H1 (cell line): ENCODE data around the gene CACFD1. TPM values are rescaled to one million over a fixed set of nuclear protein-coding genes. Genes with fewer than 3 reads are reported as not detected.

Experiments used
- CTCF ChIA-PET: fragments of 300-600 bp; sonication (Branson Sonifier 250); formaldehyde crosslinking; loops from one replicate; lab custom pipeline; 2021; ENCODE audit not compliant: partially characterized antibody; lab: Charles Lee
- POLR2A ChIA-PET: fragments of 300-600 bp; sonication (Branson Sonifier 250); formaldehyde crosslinking; loops from one replicate; lab custom pipeline; 2021; ENCODE audit warnings: inconsistent platforms; ENCODE audit not compliant: partially characterized antibody; lab: Charles Lee
- DNase-seq, 2 experiments: peaks; one replicate each; pipeline versions ENCODE4 v3.0.0 to v3.0.0-alpha.2; 2010 to 2022; ENCODE audit warnings: low spot score in 2 of 2, low read depth in 1 of 2, mixed read lengths in 1 of 2
- FAIRE-seq: peaks from 2 replicates; lab custom pipeline; 2011; peaks lifted over from hg19 to GRCh38; lab: Jason Lieb, UNC
- H2AFZ ChIP-seq: 2 replicates; pipeline ENCODE4 v1.8.1; 2012; ENCODE audit warnings: low read length, inconsistent platforms
- H2AK5ac ChIP-seq: 2 replicates; pipeline ENCODE4 v1.6.1; 2013; ENCODE audit warnings: low read depth, low read length
- H2BK120ac ChIP-seq: replicated peaks from 2 replicates; pipeline ENCODE3; 2013; ENCODE audit warnings: low read depth, low read length, inconsistent platforms
- H2BK12ac ChIP-seq: 2 replicates; pipeline ENCODE4 v1.6.1; 2013; ENCODE audit warnings: low read depth, low read length
- H2BK15ac ChIP-seq: 2 replicates; pipeline ENCODE4 v1.6.1; 2013; ENCODE audit warnings: low read length
- H2BK20ac ChIP-seq: 2 replicates; pipeline ENCODE4 v1.6.1; 2013; ENCODE audit warnings: low read length
- H2BK5ac ChIP-seq: 2 replicates; pipeline ENCODE4 v1.6.1; 2013; ENCODE audit warnings: low read depth, low read length
- H3K14ac ChIP-seq: 2 replicates; pipeline ENCODE4 v1.6.1; 2013; ENCODE audit warnings: inconsistent platforms; ENCODE audit not compliant: insufficient read length
- H3K18ac ChIP-seq: 2 replicates; pipeline ENCODE4 v1.6.1; 2013; ENCODE audit warnings: low read length; ENCODE audit errors: extremely low read depth
- H3K23ac ChIP-seq: 2 replicates; pipeline ENCODE4 v1.6.1; 2013; ENCODE audit warnings: inconsistent platforms; ENCODE audit not compliant: insufficient read length
- H3K23me2 ChIP-seq: 2 replicates; pipeline ENCODE4 v1.6.1; 2013; ENCODE audit warnings: low read depth, low read length
- H3K27ac ChIP-seq: 2 replicates; pipeline ENCODE4 v1.6.1; 2011; ENCODE audit warnings: low read depth, low read length, inconsistent platforms
- H3K27me3 ChIP-seq, 4 experiments: replicated peaks in 1 of 4; 1 replicate in 1 of 4; 2 replicates in 3 of 4; pipeline versions ENCODE4 v1.6.1 to v1.8.1; 2011 to 2013; ENCODE audit warnings: low read length in 3 of 4, mild to moderate bottlenecking in 3 of 4, inconsistent platforms in 2 of 4, mixed read lengths in 2 of 4, moderate library complexity in 1 of 4; ENCODE audit not compliant: control insufficient read depth in 3 of 4, insufficient read depth in 3 of 4; ENCODE audit errors: extremely low read depth in 1 of 4
- H3K36me3 ChIP-seq, 4 experiments: 2 replicates each; pipeline versions ENCODE4 v1.6.1 to v1.8.1; 2011 to 2013; ENCODE audit warnings: mild to moderate bottlenecking in 4 of 4, low read length in 3 of 4, moderate library complexity in 2 of 4, control low read depth in 1 of 4, inconsistent platforms in 1 of 4; ENCODE audit not compliant: insufficient read depth in 4 of 4, control insufficient read depth in 2 of 4
- H3K4ac ChIP-seq: replicated peaks from 2 replicates; pipeline ENCODE3; 2013; ENCODE audit warnings: low read length, low read depth, mixed read lengths, inconsistent platforms; ENCODE audit not compliant: insufficient read length
- H3K4me1 ChIP-seq, 4 experiments: replicated peaks in 1 of 4; 1 replicate in 1 of 4; 2 replicates in 3 of 4; pipeline versions ENCODE4 v1.6.1 to v1.8.1; 2011 to 2013; ENCODE audit warnings: low read length in 3 of 4, inconsistent platforms in 2 of 4, mixed read lengths in 1 of 4; ENCODE audit not compliant: insufficient read depth in 4 of 4, control insufficient read depth in 3 of 4
- H3K4me2 ChIP-seq, 2 experiments: 2 replicates each; pipeline versions ENCODE4 v1.6.1 to v1.8.1; 2011 to 2013; ENCODE audit warnings: low read depth in 2 of 2, low read length in 2 of 2, control low read depth in 1 of 2, inconsistent platforms in 1 of 2, mild to moderate bottlenecking in 1 of 2; ENCODE audit not compliant: insufficient read depth in 1 of 2
- H3K4me3 ChIP-seq, 4 experiments: fragments of 200-600, 300-600 bp in 1 of 4; sonication (generic), shearing (Covaris generic), sonication (Bioruptor Twin) in 1 of 4; 2 replicates each; pipeline versions ENCODE4 v1.5.1 to v1.8.1; 2011 to 2016; ENCODE audit warnings: low read length in 4 of 4, low read depth in 3 of 4, control low read depth in 2 of 4, inconsistent platforms in 2 of 4, mild to moderate bottlenecking in 2 of 4, mixed read lengths in 1 of 4, moderate library complexity in 1 of 4; ENCODE audit not compliant: insufficient read depth in 2 of 4; ENCODE audit errors: extremely low read depth in 1 of 4
- H3K56ac ChIP-seq: replicated peaks from 2 replicates; pipeline ENCODE3; 2013; ENCODE audit warnings: low read depth, mild to moderate bottlenecking, mixed read lengths, low read length, inconsistent platforms; ENCODE audit not compliant: insufficient read length
- H3K79me1 ChIP-seq: 2 replicates; pipeline ENCODE4 v1.6.1; 2013; ENCODE audit warnings: low read depth, low read length, control low read depth
- H3K79me2 ChIP-seq, 2 experiments: 2 replicates each; pipeline versions ENCODE4 v1.6.1 to v1.8.1; 2012 to 2013; ENCODE audit warnings: low read length in 2 of 2, mild to moderate bottlenecking in 2 of 2, inconsistent platforms in 1 of 2; ENCODE audit not compliant: insufficient read depth in 2 of 2, control insufficient read depth in 1 of 2
- H3K9ac ChIP-seq, 4 experiments: replicated peaks in 1 of 4; 1 replicate in 1 of 4; 2 replicates in 3 of 4; pipeline versions ENCODE4 v1.6.1 to v1.8.1; 2011 to 2013; ENCODE audit warnings: low read depth in 3 of 4, low read length in 3 of 4, control low read depth in 2 of 4, mild to moderate bottlenecking in 2 of 4, moderate library complexity in 2 of 4, inconsistent platforms in 1 of 4; ENCODE audit errors: extremely low read depth in 1 of 4
- H3K9me3 ChIP-seq, 2 experiments: 2 replicates each; pipeline versions ENCODE4 v1.6.1 to v1.8.1; 2012 to 2013; ENCODE audit warnings: mild to moderate bottlenecking in 2 of 2, moderate library complexity in 2 of 2, control low read depth in 1 of 2, inconsistent platforms in 1 of 2, low read depth in 1 of 2, low read length in 1 of 2, mixed read lengths in 1 of 2; ENCODE audit not compliant: insufficient read depth in 2 of 2
- H4K20me1 ChIP-seq, 2 experiments: replicated peaks in 1 of 2; 2 replicates each; pipeline versions ENCODE3 to v1.8.1; 2011 to 2013; ENCODE audit warnings: inconsistent platforms in 2 of 2, low read length in 2 of 2, mild to moderate bottlenecking in 1 of 2; ENCODE audit not compliant: insufficient read depth in 2 of 2, control insufficient read depth in 1 of 2
- H4K5ac ChIP-seq: 2 replicates; pipeline ENCODE4 v1.6.1; 2013; ENCODE audit warnings: low read length, low read depth, mixed read lengths, inconsistent platforms; ENCODE audit not compliant: insufficient read length
- H4K8ac ChIP-seq: 2 replicates; pipeline ENCODE4 v1.8.0; 2013; ENCODE audit warnings: mild to moderate bottlenecking, moderate library complexity, low read length, inconsistent platforms; ENCODE audit not compliant: insufficient read depth; ENCODE audit errors: extremely low read depth
- H4K91ac ChIP-seq: replicated peaks from 2 replicates; pipeline ENCODE3; 2013; ENCODE audit warnings: low read length, mixed read lengths, inconsistent platforms; ENCODE audit not compliant: insufficient read length
- ATF2 ChIP-seq: IDR thresholded peaks from 2 replicates; pipeline ENCODE4 v1.6.1; 2012; ENCODE audit warnings: low read length, inconsistent platforms
- BCL11A ChIP-seq, 2 experiments: IDR thresholded peaks; one replicate each; pipeline ENCODE4 v1.6.1; 2011; ENCODE audit warnings: low read depth in 2 of 2, low read length in 2 of 2, mild to moderate bottlenecking in 2 of 2
- KDM1A ChIP-seq: fragments of 200-600, 300-600 bp; sonication (generic); IDR thresholded peaks from 2 replicates; pipeline ENCODE4 v1.7.1; 2016; ENCODE audit warnings: mild to moderate bottlenecking, low read length, borderline replicate concordance
- KDM5A ChIP-seq: fragments of 200-600 bp; IDR thresholded peaks from 2 replicates; pipeline ENCODE4 v1.7.1; 2012; ENCODE audit warnings: mild to moderate bottlenecking, low read length, inconsistent platforms, mixed read lengths
- POLR2AphosphoS5 ChIP-seq: IDR thresholded peaks from 2 replicates; pipeline ENCODE4 v1.6.1; 2011; ENCODE audit warnings: low read depth, low read length
- SIN3A ChIP-seq, 2 experiments: IDR thresholded peaks in 1 of 2; conservative IDR thresholded peaks in 1 of 2; 2 replicates each; pipeline ENCODE4 v1.6.1; 2011 to 2012; ENCODE audit warnings: low read length in 2 of 2, improper control_type of control experiment in 1 of 2, low read depth in 1 of 2, mild to moderate bottlenecking in 1 of 2
- SIRT6 ChIP-seq: IDR thresholded peaks from one replicate; pipeline ENCODE4 v1.7.1; 2012; ENCODE audit warnings: low read length, inconsistent platforms
- SIX5 ChIP-seq: IDR thresholded peaks from 2 replicates; pipeline ENCODE4 v1.6.1; 2011; ENCODE audit warnings: mild to moderate bottlenecking, low read depth, low read length
- SP4 ChIP-seq: IDR thresholded peaks from 2 replicates; pipeline ENCODE4 v1.6.1; 2012; ENCODE audit warnings: low read length, inconsistent platforms
- TBP ChIP-seq: IDR thresholded peaks from 2 replicates; pipeline ENCODE4 v1.6.1; 2011; ENCODE audit warnings: low read depth, low read length, improper control_type of control experiment
- TEAD4 ChIP-seq: IDR thresholded peaks from 2 replicates; pipeline ENCODE4 v1.6.1; 2012; ENCODE audit warnings: low read depth, low read length, inconsistent platforms, mixed read lengths
- YY1 ChIP-seq: IDR thresholded peaks from 2 replicates; pipeline ENCODE4 v1.6.1; 2011; ENCODE audit warnings: low read depth, mild to moderate bottlenecking, low read length
- WGBS, 2 experiments: shearing (Covaris generic) in 1 of 2; methylation state at CpG; one replicate each; pipeline versions ENCODE4 v1.1.6 to v1.1.7; 2013 to 2015; ENCODE audit warnings: low lambda C conversion rate in 2 of 2, mixed read lengths in 2 of 2, inconsistent platforms in 1 of 2, low coverage in 1 of 2, missing lambda C conversion rate in 1 of 2; ENCODE audit not compliant: insufficient replicate concordance in 2 of 2, insufficient coverage in 1 of 2, insufficient read length in 1 of 2; ENCODE audit errors: extremely low coverage in 1 of 2, missing lambda C conversion rate in 1 of 2; 5-methylcytosine and 5-hydroxymethylcytosine counted together
- polyA plus RNA-seq, 7 experiments: library from polyadenylated mRNA; depleted of rRNA in 3 of 7; stranded (reverse) in 5 of 7; unstranded in 2 of 7; fragments of >200 nt in 5 of 7; fragments of 200-250 nt in 2 of 7; gene quantifications; 1 replicate in 5 of 7; 2 replicates in 1 of 7; 4 replicates in 1 of 7; pipeline versions ENCODE4 v1.2.1 to v1.2.3, GENCODE V29; 2011 to 2013; ENCODE audit warnings: missing spikeins in 2 of 7, mixed read lengths in 2 of 7
- total RNA-seq: library from RNA; stranded (reverse); fragmentation: NEBNext Ultra II Directional; extraction: Animal tissue kit (Norgen Biotek cat#: 25700); gene quantifications from 2 replicates; pipeline ENCODE4 v1.2.1, GENCODE V29; 2021

The CACFD1 gene
- total and polyA plus RNA-seq, 2 of the 8 experiments (the other 6 are each of a cell fraction or from before 2014, with no cell fraction given): 13.4 to 15.5 TPM

GRCh38 chr9:133515615-133516255 lies 56.0 kb downstream of the CACFD1 start:
- H2BK20ac ChIP-seq: no peak overlapping the region
- peaks cover 0 to 7% of the 10 kb centered on the region in 2 experiments for H4K20me1 ChIP-seq
- H3K56ac ChIP-seq: no peak overlapping the region
- no peak overlapping the region for H2BK5ac ChIP-seq
- no peaks in the 10 kb centered on the region for H3K27me3 ChIP-seq
- H3K14ac ChIP-seq: no peak overlapping the region
- no peaks in the 10 kb centered on the region for H3K79me1 ChIP-seq
- FAIRE-seq (no peak), DNase-seq (no peak)
- no peak overlapping the region for H3K4ac ChIP-seq
- H4K8ac ChIP-seq: no peak overlapping the region
- H2AK5ac ChIP-seq: no peak overlapping the region
- no peak overlapping the region for H3K27ac ChIP-seq
- no peak overlapping the region for H3K9ac ChIP-seq
- H4K91ac ChIP-seq: no peak overlapping the region
- H2AFZ ChIP-seq: no peak overlapping the region
- ChIA-PET CTCF (interaction anchor here (0.8 to 3.4 kb wide), 5 partner anchors 10 to 52 kb away, joined by 3 to 14 read pairs (median 7); partner anchors contain the start of genes ADAMTSL2 and MYMK), POLR2A (no interaction called here)
- H2BK120ac ChIP-seq: no peak overlapping the region
- peaks cover 0 to 7% (median 2%) of the 10 kb centered on the region in 4 experiments; a peak in 3 of 7 replicates for H3K4me1 ChIP-seq
- H3K18ac ChIP-seq: no peak overlapping the region
- no peaks in the 10 kb centered on the region for H3K79me2 ChIP-seq
- H2BK12ac ChIP-seq: no peak overlapping the region
- H3K4me3 ChIP-seq: no peak overlapping the region
- 95% methylated on average over 16 of the region's 17 CpGs; no CpG with 5 or more reads in 1 of the 2 experiments for WGBS, 2 experiments
- H2BK15ac ChIP-seq: no peak overlapping the region
- no peak overlapping the region for H3K23ac ChIP-seq
- peaks cover 9% of the 10 kb centered on the region for H3K23me2 ChIP-seq
- H3K9me3 ChIP-seq: peaks cover 0 to 3% of the 10 kb centered on the region in 2 experiments; a peak in 1 of 4 replicates
- H4K5ac ChIP-seq: no peak overlapping the region
- TF ChIP-seq KDM5A: no peak
- TF ChIP-seq KDM1A: no peak
- no peak for TF ChIP-seq ATF2
- no peak for TF ChIP-seq SIX5
- no peak for TF ChIP-seq SIRT6
- no peak for TF ChIP-seq YY1
- TF ChIP-seq SIN3A (conservative IDR thresholded peaks at IDR 0.05 in 1 of 2, IDR thresholded peaks at IDR 0.05 in 1 of 2; ENCODE audit: low read depth in 1 of 2, low read length in 2 of 2): no peak
- TF ChIP-seq TEAD4: no peak
- TF ChIP-seq TBP: no peak
- no peak for TF ChIP-seq SP4
- TF ChIP-seq POLR2AphosphoS5: no peak
- TF ChIP-seq BCL11A (IDR thresholded peaks at IDR 0.05; ENCODE audit: low read depth in 2 of 2, low read length in 2 of 2): no peak
- H3K36me3 ChIP-seq: no peaks in the 10 kb centered on the region; a peak in 1 of 8 replicates
- H3K4me2 ChIP-seq: no peak overlapping the region
